ENCODE measurements around the gene LMLN.
"Not testable (repeated sequence)": the region's sequence is repeated elsewhere in the genome, so short reads cannot be mapped to it uniquely, and the experiment has no call there.

The LMLN gene

GRCh38 chr3:198027045-198027798, 67.2 kb downstream of the LMLN start:
- no peak for DNase-seq

GRCh38 chr3:198027799-198028390, 67.9 kb downstream of the LMLN start:
- DNase-seq: no peak

GRCh38 chr3:198028718-198029117, 68.7 kb downstream of the LMLN start:
- DNase-seq: no peak

GRCh38 chr3:198030125-198030524, 70.1 kb downstream of the LMLN start:
- no peak for DNase-seq

- no peak for DNase-seq
Observed at GRCh38 chr3:198030726-198031125, 70.7 kb downstream of the LMLN start.

- no peak for DNase-seq
Observed at GRCh38 chr3:198032039-198032936, 72.3 kb downstream of the LMLN start.

- DNase-seq: no peak
Observed at GRCh38 chr3:198043119-198043518, 83.1 kb downstream of the LMLN start.

GRCh38 chr3:198046120-198046857, 86.3 kb downstream of the LMLN start:
- DNase-seq: no peak

GRCh38 chr3:198048445-198048844, 88.4 kb downstream of the LMLN start:
- DNase-seq: no peak

- DNase-seq: no peak
Observed at GRCh38 chr3:198051836-198052235, 91.8 kb downstream of the LMLN start.

GRCh38 chr3:198053462-198053861, 93.4 kb downstream of the LMLN start:
- DNase-seq: not testable (repeated sequence)

GRCh38 chr3:198061119-198062067, 101.4 kb downstream of the LMLN start:
- no peak for DNase-seq

GRCh38 chr3:198062068-198062465, 102.0 kb downstream of the LMLN start:
- DNase-seq: no peak

- no peak for DNase-seq
Observed at GRCh38 chr3:198064420-198064819, 104.4 kb downstream of the LMLN start.

- no peak for DNase-seq
Observed at GRCh38 chr3:198065897-198066296, 105.9 kb downstream of the LMLN start.

- no peak for DNase-seq
Observed at GRCh38 chr3:198067416-198067815, 107.4 kb downstream of the LMLN start.

GRCh38 chr3:198070871-198071270, 110.9 kb downstream of the LMLN start:
- DNase-seq: no peak

- DNase-seq: no peak
Observed at GRCh38 chr3:198071602-198072287, 111.7 kb downstream of the LMLN start.

GRCh38 chr3:198076722-198077308, 116.8 kb downstream of the LMLN start:
- DNase-seq: no peak

- DNase-seq: no peak
Observed at GRCh38 chr3:198079771-198080520, 119.9 kb downstream of the LMLN start.

All from right forelimb (tissue), 1 donor.